H9 (cell line): ENCODE data around the gene ABHD16B. TPM values are rescaled to one million over a fixed set of nuclear protein-coding genes. Genes with fewer than 3 reads are reported as not detected.

Experiments used
- DNase-seq: peaks from one replicate; pipeline ENCODE4 v3.0.0-alpha.2; 2017
- H2AFZ ChIP-seq: one replicate; pipeline ENCODE4 v1.6.1; 2013; ENCODE audit warnings: mild to moderate bottlenecking, low read length, control low read depth, moderate library complexity
- H2AK5ac ChIP-seq: 2 replicates; pipeline ENCODE4 v1.6.1; 2013; ENCODE audit warnings: low read length, control low read depth, mixed read lengths; ENCODE audit not compliant: insufficient read length
- H2BK120ac ChIP-seq: one replicate; pipeline ENCODE4 v1.6.1; 2013; ENCODE audit warnings: low read depth, mild to moderate bottlenecking, low read length, control low read depth, inconsistent platforms; ENCODE audit not compliant: poor library complexity, severe bottlenecking
- H2BK12ac ChIP-seq: 2 replicates; pipeline ENCODE4 v1.6.1; 2013; ENCODE audit warnings: low read length, control low read depth, mixed read lengths, low read depth; ENCODE audit not compliant: insufficient read length
- H2BK15ac ChIP-seq: 2 replicates; pipeline ENCODE4 v1.6.1; 2013; ENCODE audit warnings: low read depth, low read length, control low read depth
- H2BK20ac ChIP-seq: one replicate; pipeline ENCODE4 v1.6.1; 2013; ENCODE audit warnings: low read depth, mild to moderate bottlenecking, low read length, control low read depth, inconsistent platforms; ENCODE audit not compliant: poor library complexity, severe bottlenecking
- H2BK5ac ChIP-seq: 2 replicates; pipeline ENCODE4 v1.6.1; 2013; ENCODE audit warnings: low read length, control low read depth, mixed read lengths; ENCODE audit not compliant: insufficient read length
- H3K14ac ChIP-seq: 2 replicates; pipeline ENCODE4 v1.6.1; 2013; ENCODE audit warnings: low read length, control low read depth; ENCODE audit not compliant: insufficient read depth
- H3K18ac ChIP-seq: 2 replicates; pipeline ENCODE4 v1.6.1; 2013; ENCODE audit warnings: low read depth, mild to moderate bottlenecking, mixed read lengths, low read length, control low read depth; ENCODE audit not compliant: insufficient read length
- H3K23ac ChIP-seq: 2 replicates; pipeline ENCODE4 v1.6.1; 2013; ENCODE audit warnings: low read length, control low read depth, mixed read lengths, low read depth; ENCODE audit not compliant: insufficient read length
- H3K23me2 ChIP-seq: 2 replicates; pipeline ENCODE4 v1.6.1; 2013; ENCODE audit warnings: low read depth, mild to moderate bottlenecking, mixed read lengths, low read length, control low read depth; ENCODE audit not compliant: insufficient read length, poor library complexity, severe bottlenecking
- H3K27ac ChIP-seq: 2 replicates; pipeline ENCODE4 v1.5.1; 2013; ENCODE audit warnings: low read length, control low read depth, mixed read lengths, low read depth; ENCODE audit not compliant: insufficient read length
- H3K27me3 ChIP-seq: 2 replicates; pipeline ENCODE4 v1.6.1; 2013; ENCODE audit warnings: low read length, control low read depth, inconsistent platforms; ENCODE audit not compliant: insufficient read depth
- H3K4ac ChIP-seq: 2 replicates; pipeline ENCODE4 v1.6.1; 2013; ENCODE audit warnings: low read depth, mild to moderate bottlenecking, control low read depth, inconsistent platforms, low read length, moderate library complexity
- H3K4me1 ChIP-seq: 2 replicates; pipeline ENCODE4 v1.6.1; 2013; ENCODE audit warnings: low read length, control low read depth, inconsistent platforms; ENCODE audit not compliant: insufficient read depth
- H3K4me2 ChIP-seq: 2 replicates; pipeline ENCODE4 v1.6.1; 2013; ENCODE audit warnings: low read length, control low read depth, mixed read lengths; ENCODE audit not compliant: insufficient read length, insufficient read depth
- H3K56ac ChIP-seq: 2 replicates; pipeline ENCODE4 v1.6.1; 2013; ENCODE audit warnings: low read depth, mild to moderate bottlenecking, mixed read lengths, low read length, control low read depth; ENCODE audit not compliant: insufficient read length
- H3K79me1 ChIP-seq: 2 replicates; pipeline ENCODE4 v1.6.1; 2013; ENCODE audit warnings: low read depth, mild to moderate bottlenecking, moderate library complexity, low read length, control low read depth, inconsistent platforms; ENCODE audit not compliant: insufficient read depth, poor library complexity, severe bottlenecking
- H3K79me2 ChIP-seq: 2 replicates; pipeline ENCODE4 v1.6.1; 2013; ENCODE audit warnings: low read length, control low read depth, inconsistent platforms; ENCODE audit not compliant: insufficient read depth
- H3K9ac ChIP-seq: 2 replicates; pipeline ENCODE4 v1.6.1; 2013; ENCODE audit warnings: low read length, control low read depth, mixed read lengths; ENCODE audit not compliant: insufficient read length; ENCODE audit errors: extremely low read depth
- H3K9me3 ChIP-seq: one replicate; pipeline ENCODE4 v1.6.1; 2013; ENCODE audit warnings: low read depth, low read length, inconsistent platforms; ENCODE audit not compliant: control insufficient read depth
- H3T11ph ChIP-seq: one replicate; pipeline ENCODE4 v1.6.1; 2013; ENCODE audit warnings: mild to moderate bottlenecking, low read length, control low read depth, inconsistent platforms
- H4K20me1 ChIP-seq: one replicate; pipeline ENCODE4 v1.6.1; 2013; ENCODE audit not compliant: control insufficient read depth, insufficient read length, insufficient read depth
- H4K5ac ChIP-seq: 2 replicates; pipeline ENCODE4 v1.6.1; 2013; ENCODE audit warnings: low read depth, mild to moderate bottlenecking, mixed read lengths, low read length, control low read depth; ENCODE audit not compliant: insufficient read length
- H4K8ac ChIP-seq: replicated peaks from 2 replicates; pipeline ENCODE4 v1.6.1; 2013; ENCODE audit warnings: low read length, control low read depth, mixed read lengths, low read depth; ENCODE audit not compliant: insufficient read length
- H4K91ac ChIP-seq: 2 replicates; pipeline ENCODE4 v1.6.1; 2013; ENCODE audit warnings: low read depth, mild to moderate bottlenecking, moderate library complexity, mixed read lengths, low read length, control low read depth; ENCODE audit not compliant: insufficient read length
- H3K27ac Mint-ChIP-seq, 3 experiments: 2 replicates in 2 of 3; 3 replicates in 1 of 3; pipeline ENCODE4 v1.8.0; 2020 to 2021; ENCODE audit warnings: mixed read lengths in 3 of 3, mild to moderate bottlenecking in 1 of 3, moderate library complexity in 1 of 3
- H3K27me3 Mint-ChIP-seq: 2 replicates; pipeline ENCODE4 v1.8.0; 2021; ENCODE audit warnings: low read depth, mild to moderate bottlenecking, moderate library complexity, mixed read lengths
- H3K36me3 Mint-ChIP-seq, 3 experiments: 2 replicates in 2 of 3; 3 replicates in 1 of 3; pipeline ENCODE4 v1.8.0; 2020 to 2021; ENCODE audit warnings: low read depth in 3 of 3, mixed read lengths in 3 of 3; ENCODE audit not compliant: insufficient read depth in 1 of 3
- H3K4me1 Mint-ChIP-seq, 2 experiments: 2 replicates each; pipeline ENCODE4 v1.8.0; 2020; ENCODE audit warnings: mixed read lengths in 2 of 2
- H3K4me3 Mint-ChIP-seq, 2 experiments: 2 replicates in 1 of 2; 3 replicates in 1 of 2; pipeline ENCODE4 v1.8.0; 2020 to 2021; ENCODE audit warnings: mild to moderate bottlenecking in 2 of 2, mixed read lengths in 2 of 2, moderate library complexity in 1 of 2
- H3K9me3 Mint-ChIP-seq, 2 experiments: 2 replicates in 1 of 2; 3 replicates in 1 of 2; pipeline ENCODE4 v1.8.0; 2020; ENCODE audit warnings: mild to moderate bottlenecking in 2 of 2, mixed read lengths in 2 of 2, moderate library complexity in 1 of 2
- CTCF ChIP-seq: fragments of 200-600 bp; sonication (generic); conservative IDR thresholded peaks from 3 replicates; pipeline ENCODE4 v1.8.0; 2021; ENCODE audit warnings: antibody characterized with exemption, mild to moderate bottlenecking
- whole genome bisulfite sequencing: extraction: QIAGEN DNeasy Blood & Tissue Kit; methylation state at CpG from one replicate; pipeline ENCODE4 v1.1.7; 2013; ENCODE audit warnings: missing lambda C conversion rate, low lambda C conversion rate, mixed read lengths; ENCODE audit not compliant: insufficient read length; ENCODE audit errors: extremely low coverage; 5-methylcytosine and 5-hydroxymethylcytosine counted together
- total RNA-seq: library from RNA; stranded (reverse); gene quantifications from 2 replicates; pipeline ENCODE4 v1.2.1, GENCODE V29; 2021

The ABHD16B gene
- total RNA-seq, 1 experiment from 2014 or later = not detected

GRCh38 chr20:63829945-63830835, 31.1 kb upstream of the ABHD16B start:
- H3K27ac ChIP-seq = no peak overlapping the region
- H3K79me2 ChIP-seq = peaks cover 11% of the 10 kb centered on the region; the same call in 1 of the 2 replicates
- no peak overlapping the region for H3K18ac ChIP-seq
- H3K36me3 Mint-ChIP-seq = no peaks in the 10 kb centered on the region; a peak in 3 of 7 replicates
- no peak overlapping the region for H2BK120ac ChIP-seq
- no peaks in the 10 kb centered on the region for H3K9me3 ChIP-seq
- no peak overlapping the region for H2AFZ ChIP-seq
- peak overlapping the region; percentile 84 to 87 for H3K4me3 Mint-ChIP-seq
- H3K23me2 ChIP-seq = peaks cover 8% of the 10 kb centered on the region
- H3T11ph ChIP-seq = no peak overlapping the region
- no peak overlapping the region for H3K23ac ChIP-seq
- TF ChIP-seq CTCF = no peak
- no peak overlapping the region for H3K14ac ChIP-seq
- no peak overlapping the region for H3K27ac Mint-ChIP-seq
- no peak overlapping the region for H3K9ac ChIP-seq
- H3K27me3 ChIP-seq = peaks cover 4% of the 10 kb centered on the region; the same call in 1 of the 2 replicates
- H3K4me2 ChIP-seq = peak overlapping the region; percentile 65
- H2AK5ac ChIP-seq = no peak overlapping the region
- H2BK12ac ChIP-seq = no peak overlapping the region
- H2BK20ac ChIP-seq = no peak overlapping the region
- no peak for DNase-seq
- peaks cover 34 to 37% of the 10 kb centered on the region in 2 experiments for H3K4me1 Mint-ChIP-seq
- no CpG with 5 or more reads among the region's 99 CpGs for WGBS
- H3K79me1 ChIP-seq = peaks cover 4% of the 10 kb centered on the region
- no peak overlapping the region for H2BK5ac ChIP-seq
- H3K4ac ChIP-seq = no peak overlapping the region
- H4K8ac ChIP-seq = no peak overlapping the region
- H3K4me1 ChIP-seq = peaks cover 4% of the 10 kb centered on the region; the same call in 1 of the 2 replicates
- H2BK15ac ChIP-seq = no peak overlapping the region
- H3K56ac ChIP-seq = no peak overlapping the region
- peaks cover 38% of the 10 kb centered on the region for H3K27me3 Mint-ChIP-seq
- H4K91ac ChIP-seq = no peak overlapping the region
- no peaks in the 10 kb centered on the region; a peak in 2 of 5 replicates for H3K9me3 Mint-ChIP-seq
- no peaks in the 10 kb centered on the region for H4K20me1 ChIP-seq
- H4K5ac ChIP-seq = no peak overlapping the region
